B cell (primary cell): ENCODE measurements around the gene ECT2L. TPM values are rescaled to one million over a fixed set of nuclear protein-coding genes. Genes with fewer than 3 reads are reported as not detected.

Experiments
- ATAC-seq: fragments of 200-7000 bp; cut with Tn5 transposase; one replicate; pipeline ENCODE4 v1.10.0; 2021; ENCODE audit warnings: low read depth, mild to moderate bottlenecking, moderate number of reproducible peaks, moderate library complexity
- CTCF ChIA-PET: fragments of 350-600 bp; sonication (Branson Sonifier 250); formaldehyde crosslinking; loops from one replicate; lab custom pipeline; 2021; ENCODE audit warnings: antibody characterized with exemption, inconsistent platforms; lab: Charles Lee
- POLR2A ChIA-PET: fragments of 350-600 bp; sonication (Branson Sonifier 250); formaldehyde crosslinking; loops from one replicate; lab custom pipeline; 2021; ENCODE audit warnings: antibody characterized with exemption; lab: Charles Lee
- DNase-seq: peaks from one replicate; pipeline ENCODE4 v3.0.0; 2013
- H2AFZ ChIP-seq: 2 replicates; pipeline ENCODE4 v1.6.1; 2012; ENCODE audit warnings: mild to moderate bottlenecking, low read depth, low read length; ENCODE audit not compliant: insufficient read depth, poor library complexity, severe bottlenecking
- H3K27ac ChIP-seq, 2 donors: 1 replicate in 1 of 2; 2 replicates in 1 of 2; pipeline ENCODE4 v1.5.1; 2012 to 2013; ENCODE audit warnings: low read length in 2 of 2, mild to moderate bottlenecking in 2 of 2, moderate library complexity in 1 of 2
- H3K27me3 ChIP-seq, 4 experiments: fragments of 200-600 bp in 1 of 4; sonication (generic) in 1 of 4; replicated peaks in 1 of 4; 1 replicate in 2 of 4; 2 replicates in 2 of 4; pipeline versions ENCODE4 v1.6.1 to v1.7.0; 2013 to 2016; ENCODE audit warnings: low read length in 3 of 4, mild to moderate bottlenecking in 2 of 4, mixed read lengths in 1 of 4, moderate library complexity in 1 of 4; ENCODE audit not compliant: insufficient read depth in 4 of 4, control insufficient read depth in 3 of 4; ENCODE audit errors: control extremely low read depth in 1 of 4
- H3K36me3 ChIP-seq, 2 experiments: replicated peaks in 1 of 2; 1 replicate in 1 of 2; 2 replicates in 1 of 2; pipeline versions ENCODE4 v1.6.1 to v1.7.1; 2013; ENCODE audit warnings: low read length in 1 of 2; ENCODE audit not compliant: insufficient read depth in 2 of 2, control insufficient read depth in 1 of 2; ENCODE audit errors: control extremely low read depth in 1 of 2, extremely low read depth in 1 of 2
- H3K4me1 ChIP-seq, 2 donors: fragments of 200-600 bp in 1 of 2; sonication (generic) in 1 of 2; 1 replicate in 1 of 2; 2 replicates in 1 of 2; pipeline versions ENCODE4 v1.5.1 to v1.6.1; 2013 to 2017; ENCODE audit warnings: low read length in 2 of 2; ENCODE audit not compliant: control insufficient read depth in 2 of 2, insufficient read depth in 2 of 2
- H3K4me2 ChIP-seq: replicated peaks from 2 replicates; pipeline ENCODE3; 2012; ENCODE audit warnings: mild to moderate bottlenecking, low read depth, low read length; ENCODE audit not compliant: poor library complexity, severe bottlenecking
- H3K4me3 ChIP-seq, 5 experiments: fragments of 200-600 bp in 1 of 5; sonication (generic) in 1 of 5; 1 replicate in 3 of 5; 2 replicates in 2 of 5; pipeline versions ENCODE4 v1.5.1 to v1.7.0; 2011 to 2016; ENCODE audit warnings: low read length in 4 of 5, mild to moderate bottlenecking in 4 of 5, low read depth in 2 of 5, control low read depth in 1 of 5, moderate library complexity in 1 of 5; ENCODE audit not compliant: insufficient read depth in 1 of 5; ENCODE audit errors: control extremely low read depth in 1 of 5, extremely low read depth in 1 of 5
- H3K79me2 ChIP-seq: fragments of 200-600 bp; sonication (generic); one replicate; pipeline ENCODE4 v1.6.0; 2016; ENCODE audit warnings: low read length; ENCODE audit not compliant: control insufficient read depth, insufficient read depth
- H3K9ac ChIP-seq: fragments of 200-600 bp; sonication (generic); 2 replicates; pipeline ENCODE4 v1.6.1; 2017; ENCODE audit warnings: mild to moderate bottlenecking, low read length, moderate library complexity
- H3K9me3 ChIP-seq, 3 donors: one replicate each; pipeline versions ENCODE4 v1.6.1 to v1.7.1; 2013; ENCODE audit warnings: low read length in 2 of 3; ENCODE audit not compliant: control insufficient read depth in 2 of 3, insufficient read depth in 1 of 3; ENCODE audit errors: control extremely low read depth in 1 of 3
- H4K20me1 ChIP-seq: 2 replicates; pipeline ENCODE4 v1.6.0; 2012; ENCODE audit warnings: mild to moderate bottlenecking, low read length; ENCODE audit not compliant: insufficient read depth, control insufficient read depth, poor library complexity, severe bottlenecking
- H3K27ac Mint-ChIP-seq: one replicate; pipeline ENCODE4 v1.8.0; 2021; ENCODE audit warnings: mixed read lengths
- H3K27me3 Mint-ChIP-seq: one replicate; pipeline ENCODE4 v1.8.0; 2021; ENCODE audit warnings: mixed read lengths
- H3K4me1 Mint-ChIP-seq: one replicate; pipeline ENCODE4 v1.8.0; 2021; ENCODE audit warnings: mixed read lengths
- H3K4me3 Mint-ChIP-seq: one replicate; pipeline ENCODE4 v1.8.0; 2021; ENCODE audit warnings: mixed read lengths
- H3K9me3 Mint-ChIP-seq: one replicate; pipeline ENCODE4 v1.8.0; 2022; ENCODE audit warnings: mixed read lengths; ENCODE audit not compliant: insufficient read depth
- EZH2 ChIP-seq: IDR thresholded peaks from 2 replicates; pipeline ENCODE4 v1.6.1; 2012; ENCODE audit warnings: borderline replicate concordance, low read depth, mild to moderate bottlenecking, moderate library complexity, low read length; ENCODE audit not compliant: insufficient read depth, poor library complexity, severe bottlenecking
- whole genome bisulfite sequencing: methylation state at CpG from one replicate; pipeline ENCODE4 v1.1.5; 2013; ENCODE audit warnings: missing lambda C conversion rate; ENCODE audit not compliant: insufficient coverage; 5-methylcytosine and 5-hydroxymethylcytosine counted together
- intact Hi-C: fragments of 100-400 bp; cut with micrococcal nuclease; formaldehyde crosslinking; loops from one replicate; pipeline ENCODE4 v1.10.0; 2022
- polyA plus RNA-seq: library from polyadenylated mRNA; depleted of rRNA; stranded (reverse); fragments of >200 nt; gene quantifications from 2 replicates; pipeline ENCODE4 v1.2.3, GENCODE V29; 2012
- total RNA-seq, 2 donors: library from RNA; stranded (reverse); fragments of 120-200 nt in 1 of 2; gene quantifications; 1 replicate in 1 of 2; 2 replicates in 1 of 2; pipeline versions ENCODE4 v1.2.3 to v1.2.4, GENCODE V29; 2013 to 2022
- TF ChIP-seq, protein P1 (sequence below): fragments of 200-600 bp; IDR thresholded peaks from one replicate; pipeline ENCODE4 v1.8.0; 2022; ENCODE audit warnings: antibody characterized with exemption, mild to moderate bottlenecking

The ECT2L gene
- total and polyA plus RNA-seq, 2 donors (not counting 1 experiment from before 2014, with no cell fraction given), result not detected

GRCh38 chr6:138848461-138848860 lies 52.6 kb downstream of the ECT2L start:
- no peaks in the 10 kb centered on the region for H3K27me3 Mint-ChIP-seq
- Histone ChIP-seq H3K79me2 (no peaks in the 10 kb centered on the region), H4K20me1 (no peaks in the 10 kb centered on the region), H3K27me3 (no peaks in the 10 kb centered on the region), H3K27ac (no peak overlapping the region), H3K4me3 (no peak overlapping the region), H2AFZ (no peak overlapping the region), H3K9ac (no peak overlapping the region), H3K36me3 (no peaks in the 10 kb centered on the region), H3K4me1 (no peaks in the 10 kb centered on the region), H3K9me3 (no peaks in the 10 kb centered on the region), H3K4me2 (no peak overlapping the region)
- no peak overlapping the region for H3K4me3 Mint-ChIP-seq
- no peaks in the 10 kb centered on the region for H3K4me1 Mint-ChIP-seq
- DNase-seq (no peak), ATAC-seq (no peak)
- 87% methylated on average over 3 of the region's 4 CpGs for WGBS
- ChIA-PET CTCF (interaction anchor here (0.7 to 1.2 kb wide), 2 partner anchors 12 to 33 kb away, joined by 3 to 5 read pairs; no protein-coding TSS in a partner anchor), POLR2A (no interaction called here)
- no peak overlapping the region for H3K27ac Mint-ChIP-seq
- intact Hi-C loops, result no loop called here
- no peak for TF ChIP-seq EZH2
- TF ChIP-seq, protein P1, sequence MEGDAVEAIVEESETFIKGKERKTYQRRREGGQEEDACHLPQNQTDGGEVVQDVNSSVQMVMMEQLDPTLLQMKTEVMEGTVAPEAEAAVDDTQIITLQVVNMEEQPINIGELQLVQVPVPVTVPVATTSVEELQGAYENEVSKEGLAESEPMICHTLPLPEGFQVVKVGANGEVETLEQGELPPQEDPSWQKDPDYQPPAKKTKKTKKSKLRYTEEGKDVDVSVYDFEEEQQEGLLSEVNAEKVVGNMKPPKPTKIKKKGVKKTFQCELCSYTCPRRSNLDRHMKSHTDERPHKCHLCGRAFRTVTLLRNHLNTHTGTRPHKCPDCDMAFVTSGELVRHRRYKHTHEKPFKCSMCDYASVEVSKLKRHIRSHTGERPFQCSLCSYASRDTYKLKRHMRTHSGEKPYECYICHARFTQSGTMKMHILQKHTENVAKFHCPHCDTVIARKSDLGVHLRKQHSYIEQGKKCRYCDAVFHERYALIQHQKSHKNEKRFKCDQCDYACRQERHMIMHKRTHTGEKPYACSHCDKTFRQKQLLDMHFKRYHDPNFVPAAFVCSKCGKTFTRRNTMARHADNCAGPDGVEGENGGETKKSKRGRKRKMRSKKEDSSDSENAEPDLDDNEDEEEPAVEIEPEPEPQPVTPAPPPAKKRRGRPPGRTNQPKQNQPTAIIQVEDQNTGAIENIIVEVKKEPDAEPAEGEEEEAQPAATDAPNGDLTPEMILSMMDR, result no peak
- H3K9me3 Mint-ChIP-seq, result no peaks in the 10 kb centered on the region

DNA sequence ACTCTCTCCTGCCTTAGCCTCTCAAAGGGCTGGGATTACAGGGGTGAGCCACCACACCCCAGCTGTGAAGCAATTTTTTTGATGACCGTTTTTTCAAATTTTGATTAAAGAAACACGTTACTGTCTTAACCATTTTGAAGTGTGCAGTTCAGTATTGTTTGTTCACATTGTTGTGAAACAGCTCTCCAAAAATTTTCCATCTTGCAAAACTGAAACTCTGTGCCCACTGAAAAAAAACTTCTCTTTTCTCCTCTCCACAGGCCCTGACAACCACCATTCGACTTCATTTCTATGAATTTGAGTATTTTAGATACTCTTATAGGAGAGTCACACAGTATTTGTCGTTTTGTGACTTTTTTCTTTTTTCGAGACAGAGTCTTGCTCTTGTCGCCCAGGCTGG lies 53.9 kb downstream of the ECT2L start:
- WGBS, result 92% methylated on average over 2 of the region's 6 CpGs
- ATAC-seq (no peak), DNase-seq (no peak)
- TF ChIP-seq, protein P1, result no peak
- TF ChIP-seq EZH2, result no peak
- Histone ChIP-seq H3K4me3 (no peak overlapping the region), H3K4me2 (no peak overlapping the region), H3K79me2 (no peaks in the 10 kb centered on the region), H3K27ac (no peak overlapping the region), H3K4me1 (no peaks in the 10 kb centered on the region), H3K36me3 (no peaks in the 10 kb centered on the region), H3K9ac (no peak overlapping the region), H4K20me1 (no peaks in the 10 kb centered on the region), H3K27me3 (no peaks in the 10 kb centered on the region), H2AFZ (no peak overlapping the region), H3K9me3 (no peaks in the 10 kb centered on the region)
- Mint-ChIP-seq H3K27me3 (no peaks in the 10 kb centered on the region), H3K4me3 (no peak overlapping the region), H3K4me1 (no peaks in the 10 kb centered on the region), H3K9me3 (no peaks in the 10 kb centered on the region), H3K27ac (no peak overlapping the region)
- intact Hi-C loops, result no loop called here
- CTCF ChIA-PET, result no interaction called here
- POLR2A ChIA-PET, result no interaction called here
